Transverse colon (tissue), 4 donors: ENCODE data around the gene ST3GAL4. TPM values are rescaled to one million over a fixed set of nuclear protein-coding genes. Genes with fewer than 3 reads are reported as not detected.

ENCODE experiments used
- DNase-seq: peaks from one replicate; pipeline ENCODE4 v3.0.0-alpha.2; 2019
- H3K27ac ChIP-seq, 4 donors: fragments of 200-600 bp; sonication (generic); 2 replicates each; pipeline ENCODE4 v1.5.1; 2016 to 2018; ENCODE audit warnings: inconsistent platforms in 4 of 4
- H3K27me3 ChIP-seq: fragments of 200-600 bp; sonication (generic); 2 replicates; pipeline ENCODE4 v1.5.1; 2017; ENCODE audit warnings: inconsistent platforms
- H3K36me3 ChIP-seq, 4 donors: fragments of 200-600 bp; sonication (generic); 2 replicates each; pipeline ENCODE4 v1.5.1; 2017 to 2019; ENCODE audit warnings: inconsistent platforms in 4 of 4
- H3K4me1 ChIP-seq, 4 donors: fragments of 200-600 bp; sonication (generic); 2 replicates each; pipeline ENCODE4 v1.5.1; 2017 to 2020; ENCODE audit warnings: inconsistent platforms in 4 of 4
- H3K4me3 ChIP-seq, 4 donors: fragments of 200-600 bp; sonication (generic); 1 replicate in 1 of 4; 2 replicates in 3 of 4; pipeline versions ENCODE4 v1.5.1 to v1.6.1; 2017 to 2019; ENCODE audit warnings: inconsistent platforms in 4 of 4
- H3K9me3 ChIP-seq, 2 donors: fragments of 200-600 bp; sonication (generic); 2 replicates each; pipeline ENCODE4 v1.5.1; 2017 to 2019; ENCODE audit warnings: inconsistent platforms in 2 of 2
- CTCF ChIP-seq, 5 experiments: fragments of 200-600 bp in 3 of 5; fragments of 450-650 bp in 2 of 5; sonication (generic) in 3 of 5; IDR thresholded peaks; 1 replicate in 2 of 5; 2 replicates in 3 of 5; pipeline ENCODE4 v1.5.1; 2016 to 2017; ENCODE audit warnings: antibody characterized with exemption in 5 of 5, inconsistent platforms in 3 of 5, mild to moderate bottlenecking in 2 of 5, moderate library complexity in 1 of 5
- EP300 ChIP-seq: sonication (generic); formaldehyde crosslinking; IDR thresholded peaks from one replicate; pipeline ENCODE4 v1.6.1; 2017; ENCODE audit warnings: antibody characterized with exemption, low read depth
- POLR2A ChIP-seq: fragments of 450-650 bp; IDR thresholded peaks from one replicate; pipeline ENCODE4 v1.6.1; 2016; ENCODE audit warnings: antibody characterized with exemption, mild to moderate bottlenecking, moderate library complexity
- POLR2AphosphoS5 ChIP-seq, 3 donors: sonication (generic); formaldehyde crosslinking; IDR thresholded peaks; one replicate each; pipeline ENCODE4 v1.6.1; 2016; ENCODE audit warnings: antibody characterized with exemption in 3 of 3
- WGBS, 2 donors: methylation state at CpG; one replicate each; pipeline ENCODE4 v1.1.5; 2018; ENCODE audit warnings: low coverage in 1 of 2; 5-methylcytosine and 5-hydroxymethylcytosine counted together
- in situ Hi-C, 4 donors: fragments of 200-750 bp; cut with MboI; loops; one replicate each; pipeline versions ENCODE4 v1.15.0 to v1.15.1; 2017; ENCODE audit warnings: low sequenced_read_pairs in 3 of 4, low pct_ligation_motif_present in 1 of 4, low pct_unique_long_range_greater_than_20kb in 1 of 4
- intact Hi-C: fragments of 100-400 bp; cut with DNase I; formaldehyde crosslinking; loops from one replicate; pipeline ENCODE4 v1.15.1; 2023; ENCODE audit warnings: low total_unique reads
- total RNA-seq, 4 donors: library from RNA; depleted of rRNA; stranded (reverse); fragments of >200 nt; gene quantifications; one replicate each; pipeline ENCODE4 v1.1.0, GENCODE V29; 2016

ST3GAL4 gene
- total RNA-seq, 4 donors from 2014 or later = 26.1 to 206 (median 166) TPM

GRCh38 chr11:126331286-126331685 is 24.2 kb upstream of the ST3GAL4 start:
- in situ Hi-C loops = no loop called here
- 96% methylated on average over 13 of the region's 13 CpGs; no CpG with 5 or more reads in 1 of the 2 donors for WGBS, 2 donors

GRCh38 chr11:126332221-126332711 is 23.2 kb upstream of the ST3GAL4 start:
- Histone ChIP-seq H3K9me3 (no peaks in the 10 kb centered on the region), H3K27me3 (no peaks in the 10 kb centered on the region), H3K36me3 (no peaks in the 10 kb centered on the region), H3K4me1 (peaks cover 0 to 3% (median 0%) of the 10 kb centered on the region in 4 donors), H3K4me3 (no peak overlapping the region), H3K27ac (no peak overlapping the region)
- TF ChIP-seq CTCF (IDR thresholded peaks at IDR 0.05) (no peak), POLR2AphosphoS5 (IDR thresholded peaks at IDR 0.05) (no peak), POLR2A (no peak), EP300 (no peak)
- in situ Hi-C loops (no loop called here), intact Hi-C loops (no loop called here)
- no peak for DNase-seq
- 71% methylated on average over 5 of the region's 5 CpGs; no CpG with 5 or more reads in 1 of the 2 donors for WGBS, 2 donors

More at GRCh38 chr11:126331286-126331685, 24.2 kb upstream of the ST3GAL4 start:
- Histone ChIP-seq H3K9me3 (no peaks in the 10 kb centered on the region), H3K4me1 (peaks cover 0 to 3% (median 0%) of the 10 kb centered on the region in 4 donors), H3K27me3 (no peaks in the 10 kb centered on the region), H3K27ac (no peak overlapping the region), H3K4me3 (no peak overlapping the region), H3K36me3 (no peaks in the 10 kb centered on the region)
- intact Hi-C loops = no loop called here
- no peak for DNase-seq
- TF ChIP-seq EP300 = no peak

- H3K27ac ChIP-seq = no peak overlapping the region
- 83 to 94% methylated on average over 1 to 7 of the region's 7 CpGs for WGBS, 2 donors
- TF ChIP-seq POLR2AphosphoS5 (IDR thresholded peaks at IDR 0.05) (no peak), EP300 (no peak), POLR2A (no peak), CTCF (IDR thresholded peaks at IDR 0.05) (no peak)
- no peak overlapping the region for H3K4me3 ChIP-seq
- H3K27me3 ChIP-seq = no peaks in the 10 kb centered on the region
- no peak for DNase-seq
- in situ Hi-C loops (no loop called here), intact Hi-C loops (no loop called here)
- peaks cover 0 to 3% (median 0%) of the 10 kb centered on the region in 4 donors for H3K4me1 ChIP-seq
- no peaks in the 10 kb centered on the region for H3K9me3 ChIP-seq
- H3K36me3 ChIP-seq = no peaks in the 10 kb centered on the region
Measured at GRCh38 chr11:126333142-126333541, 22.3 kb upstream of the ST3GAL4 start.

GRCh38 chr11:126334659-126335462 is 20.6 kb upstream of the ST3GAL4 start:
- H3K4me1 ChIP-seq = peaks cover 0 to 9% (median 0%) of the 10 kb centered on the region in 4 donors
- H3K9me3 ChIP-seq = no peaks in the 10 kb centered on the region
- no peak for DNase-seq
- intact Hi-C loops (no loop called here), in situ Hi-C loops (no loop called here)
- no peaks in the 10 kb centered on the region for H3K36me3 ChIP-seq
- WGBS, 2 donors = 90 to 100% methylated on average over 1 to 6 of the region's 6 CpGs
- H3K4me3 ChIP-seq = no peak overlapping the region
- H3K27me3 ChIP-seq = no peaks in the 10 kb centered on the region
- no peak overlapping the region for H3K27ac ChIP-seq
- TF ChIP-seq POLR2AphosphoS5 (IDR thresholded peaks at IDR 0.05) (no peak), EP300 (no peak), POLR2A (no peak), CTCF (IDR thresholded peaks at IDR 0.05) (no peak)
